IMR-90 (cell line): ENCODE measurements around the gene RAB8B.

ENCODE experiments used
- CTCF ChIP-seq: conservative IDR thresholded peaks from 2 replicates; pipeline ENCODE4 v1.5.1; 2012; ENCODE audit warnings: mild to moderate bottlenecking, low read depth, low read length, improper control_type of control experiment
- MAZ ChIP-seq: IDR thresholded peaks from 2 replicates; pipeline ENCODE4 v1.6.1; 2012; ENCODE audit warnings: low read depth, mild to moderate bottlenecking, low read length, improper control_type of control experiment, moderate library complexity, borderline replicate concordance
- MXI1 ChIP-seq: IDR thresholded peaks from 2 replicates; pipeline ENCODE4 v1.6.1; 2012; ENCODE audit warnings: low read depth, mild to moderate bottlenecking, low read length, moderate library complexity, borderline replicate concordance
- POLR2A ChIP-seq: IDR thresholded peaks from 2 replicates; pipeline ENCODE4 v1.6.1; 2012; ENCODE audit warnings: mild to moderate bottlenecking, low read depth, low read length
- RFX5 ChIP-seq: IDR thresholded peaks from 2 replicates; pipeline ENCODE4 v1.8.0; 2012; ENCODE audit warnings: low read depth, mild to moderate bottlenecking, low read length, moderate library complexity
- TF ChIP-seq, protein P1 (sequence below): fragments of 150-350 bp; IDR thresholded peaks from 2 replicates; pipeline ENCODE4 v1.6.1; 2017; ENCODE audit warnings: mild to moderate bottlenecking, antibody characterized with exemption, low read length, low read depth

GRCh38 chr15:63256433-63257274 is 67.2 kb downstream of the RAB8B start:
- TF ChIP-seq RFX5 (no peak), POLR2A (no peak), CTCF (no peak), MAZ (no peak), MXI1 (no peak)
- TF ChIP-seq, protein P1, sequence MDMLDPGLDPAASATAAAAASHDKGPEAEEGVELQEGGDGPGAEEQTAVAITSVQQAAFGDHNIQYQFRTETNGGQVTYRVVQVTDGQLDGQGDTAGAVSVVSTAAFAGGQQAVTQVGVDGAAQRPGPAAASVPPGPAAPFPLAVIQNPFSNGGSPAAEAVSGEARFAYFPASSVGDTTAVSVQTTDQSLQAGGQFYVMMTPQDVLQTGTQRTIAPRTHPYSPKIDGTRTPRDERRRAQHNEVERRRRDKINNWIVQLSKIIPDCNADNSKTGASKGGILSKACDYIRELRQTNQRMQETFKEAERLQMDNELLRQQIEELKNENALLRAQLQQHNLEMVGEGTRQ, result no peak
